ENCODE results near the gene UNC5B.

Gene UNC5B

GRCh38 chr10:71255808-71256660 is 43.7 kb downstream of the UNC5B start:
- no peak for DNase-seq

DNA sequence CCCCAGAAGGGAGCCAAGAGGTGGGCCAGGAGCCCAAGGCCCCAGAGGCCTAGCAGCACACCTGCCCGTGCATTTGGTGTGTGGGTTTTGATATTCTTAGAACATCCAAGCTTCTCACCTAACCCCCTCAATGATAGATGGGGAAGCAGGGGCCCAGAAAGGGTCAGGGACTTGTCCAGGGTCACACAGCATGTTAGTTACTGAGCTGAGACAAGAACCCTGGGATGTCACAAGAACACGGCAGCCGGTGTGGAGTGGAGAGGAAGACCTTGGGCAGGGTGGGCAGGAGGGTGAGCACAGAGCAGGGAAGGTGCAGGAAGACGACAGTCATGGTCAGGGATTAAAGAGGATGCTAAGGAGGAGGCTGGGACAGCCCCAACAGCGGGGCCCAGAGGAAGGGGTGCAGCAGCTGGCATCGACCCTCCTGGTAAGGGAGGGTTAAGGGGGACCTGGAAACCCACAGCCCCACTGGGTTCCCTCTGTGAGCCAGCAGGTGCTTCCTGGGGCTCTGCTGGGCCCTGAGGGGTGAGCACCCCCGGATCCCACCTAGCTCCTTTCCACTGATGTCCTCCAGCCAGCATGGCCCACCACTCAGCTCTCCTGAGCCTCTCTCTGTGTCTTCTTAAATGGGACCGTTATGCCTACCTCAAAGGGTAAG is 44.4 kb downstream of the UNC5B start:
- DNase-seq: no peak

DNA sequence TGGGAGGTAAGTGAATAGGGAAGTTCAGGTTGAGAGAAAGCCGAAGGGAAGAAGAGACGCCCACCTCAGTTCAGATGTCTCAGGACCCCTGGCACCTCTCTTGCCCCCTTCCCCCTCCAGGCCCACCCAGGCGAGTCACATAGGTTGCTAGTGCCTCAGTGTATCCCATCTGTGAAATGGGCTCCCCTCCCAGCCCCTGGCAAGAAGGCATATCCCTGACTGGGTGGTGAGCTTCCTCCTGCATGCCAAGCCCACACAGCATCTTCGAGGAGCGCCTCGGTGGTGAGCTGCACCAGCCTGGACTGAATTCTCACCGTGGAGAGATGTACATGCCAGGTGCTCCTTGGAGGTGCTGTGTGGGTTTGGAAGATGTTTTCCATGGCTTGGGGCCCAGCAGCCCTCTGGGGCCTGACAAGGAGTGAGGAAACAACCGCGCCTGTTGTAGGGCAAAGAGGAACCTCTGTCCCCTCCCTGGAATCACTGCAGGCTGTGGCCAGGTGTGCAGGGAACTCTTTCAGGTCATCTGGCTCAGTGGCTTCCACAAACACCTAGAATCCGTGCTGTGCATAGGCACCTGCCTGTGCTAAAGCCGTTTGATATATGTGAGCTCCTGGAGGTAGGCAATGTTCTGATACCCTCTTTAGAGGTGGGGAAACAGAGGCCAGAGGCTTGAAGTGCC is 45.1 kb downstream of the UNC5B start:
- no peak for DNase-seq

DNA sequence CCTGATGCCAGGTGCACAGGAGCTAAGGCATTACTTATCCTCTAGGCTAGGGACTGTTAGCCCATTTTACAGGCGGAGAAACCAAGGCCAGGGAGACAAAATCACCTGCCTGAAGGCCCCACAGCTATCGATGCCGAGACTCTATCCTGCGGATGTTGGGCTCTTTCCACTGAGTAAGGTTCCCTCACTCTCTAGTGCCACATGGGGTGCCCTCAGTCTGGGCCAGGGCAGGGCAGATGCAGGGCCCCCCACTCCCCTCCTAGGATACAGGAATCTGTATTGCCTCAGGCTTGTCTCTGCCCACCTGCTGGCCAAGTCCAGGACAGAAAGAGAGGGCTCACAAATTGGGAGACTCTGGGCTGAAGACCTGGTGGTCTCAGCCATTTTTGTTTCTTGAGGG is 45.7 kb downstream of the UNC5B start:
- no peak for DNase-seq

DNA sequence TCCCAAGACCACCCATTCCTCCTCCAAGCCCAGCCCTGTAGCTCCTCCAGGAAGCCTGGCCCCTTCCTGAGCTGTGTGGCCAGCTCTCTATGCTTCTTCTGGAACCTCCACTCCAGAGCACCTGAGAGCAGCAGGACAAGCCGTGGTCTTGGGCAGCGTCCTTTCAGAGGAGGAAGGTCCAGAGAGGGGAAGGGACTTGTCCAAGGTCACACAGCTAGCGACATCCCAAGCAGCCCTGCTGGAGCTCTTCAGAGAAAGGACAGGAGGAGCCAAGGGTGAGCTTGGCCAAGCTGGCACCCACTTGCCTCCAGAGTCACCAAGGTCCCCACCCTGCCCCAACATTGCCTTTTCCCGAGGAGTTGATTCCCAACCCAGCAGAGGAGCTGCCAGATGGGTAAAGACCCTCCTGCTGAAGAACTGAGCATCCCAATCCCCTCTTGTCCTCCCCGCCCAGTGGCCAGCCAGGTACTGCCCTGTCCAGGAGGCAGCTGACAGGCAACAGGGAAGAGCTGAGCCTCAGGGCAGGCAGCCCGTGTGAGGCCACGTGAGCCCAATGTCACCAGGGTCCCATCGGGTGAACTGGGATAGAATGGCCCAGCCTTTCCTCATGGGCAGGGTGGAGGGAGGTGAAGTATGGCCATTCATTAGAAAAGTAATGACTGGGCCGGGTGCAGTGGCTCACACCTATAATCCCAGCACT is 46.2 kb downstream of the UNC5B start:
- DNase-seq: no peak

- DNase-seq: no peak
Observed at GRCh38 chr10:71259282-71259681, 46.9 kb downstream of the UNC5B start.

DNA sequence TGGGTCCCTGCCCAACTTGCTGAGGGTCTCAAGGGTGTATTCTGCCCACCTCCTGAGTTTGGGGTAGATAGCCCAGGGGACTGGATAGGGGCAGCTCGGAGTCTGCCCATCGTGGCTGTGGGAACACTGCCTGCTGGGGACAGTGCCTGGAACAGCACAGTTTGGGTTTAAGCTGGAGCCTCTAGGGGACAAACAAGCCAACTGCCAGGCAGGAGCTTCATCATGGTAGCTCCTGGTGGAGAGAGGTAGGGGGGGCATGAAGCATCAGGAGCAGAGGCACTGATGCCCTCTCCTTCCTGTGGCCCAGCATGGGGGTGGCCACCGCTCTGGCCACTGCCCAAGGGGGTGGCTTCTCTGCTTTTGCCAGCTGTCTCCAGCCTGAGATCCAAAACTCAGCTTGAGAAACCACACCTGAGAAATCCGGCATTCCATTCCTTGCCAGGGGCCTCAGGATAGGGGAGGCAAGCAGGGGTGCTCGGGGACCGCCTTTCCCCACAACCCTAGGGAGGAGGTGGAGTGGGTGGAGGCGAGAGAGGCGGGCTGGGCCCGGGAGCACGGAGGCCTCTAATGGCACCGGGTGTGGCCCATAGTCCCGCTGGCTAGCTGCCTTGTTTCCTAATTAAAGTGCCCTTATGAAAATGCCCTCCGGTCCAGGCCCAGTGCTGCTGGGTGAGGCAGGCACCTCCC is 47.6 kb downstream of the UNC5B start:
- DNase-seq: no peak

- DNase-seq: no peak
Observed at GRCh38 chr10:71260622-71261325, 48.4 kb downstream of the UNC5B start.

GRCh38 chr10:71262027-71262426 is 49.7 kb downstream of the UNC5B start:
- no peak for DNase-seq

GRCh38 chr10:71262817-71263216 is 50.4 kb downstream of the UNC5B start:
- DNase-seq: no peak

- no peak for DNase-seq
Observed at GRCh38 chr10:71263376-71263775, 51.0 kb downstream of the UNC5B start.

GRCh38 chr10:71264345-71265200 is 52.2 kb downstream of the UNC5B start:
- no peak for DNase-seq

GRCh38 chr10:71265201-71265575 is 52.8 kb downstream of the UNC5B start:
- DNase-seq: no peak

- DNase-seq: no peak
Observed at GRCh38 chr10:71265618-71266146, 53.3 kb downstream of the UNC5B start.

DNA sequence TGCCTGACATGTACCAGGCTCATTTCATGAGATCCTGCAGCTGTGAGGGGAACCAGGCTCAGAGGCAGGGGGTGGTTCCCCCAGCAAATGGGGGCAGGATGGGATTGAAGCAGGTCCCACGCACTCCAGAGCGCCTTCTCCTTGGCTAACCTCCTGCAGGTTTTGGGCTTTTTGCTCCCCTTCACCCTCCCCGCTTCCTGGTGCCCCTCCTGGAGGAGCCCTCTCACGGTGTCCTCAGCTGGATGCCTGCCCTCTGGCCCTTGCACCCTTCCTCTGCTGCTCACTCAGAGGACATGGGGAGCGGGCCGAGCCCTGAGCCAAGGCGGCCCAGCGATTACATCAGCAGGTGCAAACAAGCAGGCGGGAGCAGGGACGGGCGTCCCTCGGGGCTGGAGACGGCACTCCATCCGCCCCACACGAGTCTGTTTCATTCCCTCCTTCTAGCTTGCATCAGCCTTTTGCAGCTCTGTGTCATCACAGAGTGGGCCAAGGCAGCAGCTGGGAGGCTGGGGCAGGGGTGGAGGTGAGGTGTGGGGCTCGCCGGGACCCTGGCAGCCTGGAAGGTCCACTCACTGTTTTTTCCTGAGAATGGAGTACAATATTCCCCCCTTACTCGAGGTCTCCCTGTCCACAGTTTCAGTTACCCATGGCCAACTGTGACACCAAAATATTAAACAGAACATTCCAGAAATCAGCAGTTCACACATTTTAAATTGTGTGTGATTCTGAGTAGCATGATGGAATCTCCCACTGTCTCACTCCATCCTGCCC is 54.0 kb downstream of the UNC5B start:
- DNase-seq: no peak

DNA sequence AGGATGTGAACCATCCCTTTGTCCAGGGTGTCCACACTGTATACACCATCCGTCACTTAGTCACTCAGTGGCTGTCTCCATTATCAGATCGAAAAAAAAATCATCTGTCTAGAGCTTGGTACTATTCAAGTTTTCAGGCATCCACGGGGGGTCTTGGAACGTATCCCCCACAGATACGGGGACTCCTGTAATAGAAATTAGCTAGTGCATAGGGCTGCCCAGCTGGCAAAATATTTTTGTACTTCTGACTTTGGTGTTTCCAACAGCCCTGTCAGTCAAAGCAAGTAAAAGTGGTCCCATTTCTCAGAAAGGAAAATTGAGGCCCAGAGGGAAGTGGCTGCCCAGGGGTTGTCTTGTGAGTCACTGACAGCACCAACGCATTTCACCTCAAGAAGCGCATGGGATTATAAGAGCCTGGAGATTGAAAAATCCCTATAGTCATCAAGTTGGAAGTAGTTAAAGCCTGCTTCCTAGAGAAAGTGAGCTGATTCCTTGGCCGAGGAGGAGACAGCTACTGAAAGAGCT is 54.6 kb downstream of the UNC5B start:
- DNase-seq: no peak

- no peak for DNase-seq
Observed at GRCh38 chr10:71267508-71268240, 55.3 kb downstream of the UNC5B start.

GRCh38 chr10:71268247-71268691 is 55.9 kb downstream of the UNC5B start:
- no peak for DNase-seq

- DNase-seq: no peak
Observed at GRCh38 chr10:71268758-71269157, 56.4 kb downstream of the UNC5B start.

Measured in hematopoietic multipotent progenitor cell treated with erythropoietin and hydrocortisone succinate and interleukin-3 and kit ligand, for 4 days (in vitro differentiated cells).